Panc1 (cell line): ENCODE results near the gene USB1. TPM values are rescaled to one million over a fixed set of nuclear protein-coding genes. Genes with fewer than 3 reads are reported as not detected.

Source experiments
- ATAC-seq: fragments of 200-7000 bp; cut with Tn5 transposase; 2 replicates; pipeline ENCODE4 v1.9.1; 2020; ENCODE audit warnings: mild to moderate bottlenecking, moderate library complexity
- BruUV-seq: library from RNA; stranded (reverse); fragments of 400-500 nt; replicated peaks from 2 replicates; lab custom pipeline; 2021; lab: Mats Ljungman, UMichigan
- CTCF ChIA-PET: fragments of 300-600 bp; sonication (Branson Sonifier 250); formaldehyde crosslinking; loops from one replicate; lab custom pipeline; 2022; ENCODE audit warnings: antibody characterized with exemption; lab: Charles Lee
- POLR2A ChIA-PET: fragments of 300-600 bp; sonication (Branson Sonifier 250); formaldehyde crosslinking; loops from one replicate; lab custom pipeline; 2022; ENCODE audit warnings: antibody characterized with exemption; lab: Charles Lee
- DNase-seq: peaks from one replicate; pipeline ENCODE4 v3.0.0-alpha.2; 2010; ENCODE audit warnings: low read depth, low spot score
- H3K27ac ChIP-seq: 2 replicates; pipeline ENCODE4 v1.5.1; 2011; ENCODE audit warnings: mild to moderate bottlenecking, low read length, inconsistent platforms
- H3K27me3 ChIP-seq: fragments of 200-500 bp; sonication (Bioruptor generic); 2 replicates; pipeline ENCODE4 v1.6.0; 2014; ENCODE audit warnings: low read length, inconsistent platforms; ENCODE audit not compliant: control insufficient read depth, insufficient read depth
- H3K36me3 ChIP-seq: fragments of 200-500 bp; sonication (Bioruptor generic); 2 replicates; pipeline ENCODE4 v1.5.1; 2014; ENCODE audit warnings: inconsistent platforms, mild to moderate bottlenecking, low read length, moderate library complexity; ENCODE audit not compliant: control insufficient read depth, insufficient read depth
- H3K4me1 ChIP-seq: 2 replicates; pipeline ENCODE4 v1.5.1; 2011; ENCODE audit warnings: inconsistent platforms, mild to moderate bottlenecking, low read length, moderate library complexity; ENCODE audit not compliant: control insufficient read depth, insufficient read depth
- H3K4me3 ChIP-seq, 2 experiments: 2 replicates each; pipeline ENCODE4 v1.5.1; 2011 to 2012; ENCODE audit warnings: low read depth in 2 of 2, low read length in 2 of 2, mild to moderate bottlenecking in 2 of 2, inconsistent platforms in 1 of 2, moderate library complexity in 1 of 2
- H3K9me3 ChIP-seq: fragments of 200-500 bp; sonication (Bioruptor generic); 2 replicates; pipeline ENCODE4 v1.5.1; 2014; ENCODE audit warnings: low read depth, mild to moderate bottlenecking, inconsistent platforms, low read length, moderate library complexity; ENCODE audit not compliant: control insufficient read depth, insufficient read depth
- POLR2AphosphoS5 ChIP-seq: IDR thresholded peaks from 2 replicates; pipeline ENCODE4 v1.6.1; 2012; ENCODE audit warnings: mild to moderate bottlenecking, low read depth, low read length, moderate library complexity
- SIN3A ChIP-seq: IDR thresholded peaks from 2 replicates; pipeline ENCODE4 v1.6.1; 2012; ENCODE audit warnings: low read depth, mild to moderate bottlenecking, low read length, moderate library complexity, borderline replicate concordance; ENCODE audit not compliant: insufficient read depth
- TCF7L2 ChIP-seq: IDR thresholded peaks from 2 replicates; pipeline ENCODE4 v1.6.1; 2011; ENCODE audit warnings: mild to moderate bottlenecking, low read depth, low read length, inconsistent platforms
- in situ Hi-C: cut with HindIII; loops from 2 replicates; pipeline ENCODE4 v1.10.0; 2016; ENCODE audit warnings: low sequenced_read_pairs, low pct_unique_long_range_greater_than_20kb
- intact Hi-C: fragments of 100-400 bp; cut with micrococcal nuclease; formaldehyde crosslinking; loops from one replicate; pipeline ENCODE4 v1.10.0; 2022; ENCODE audit not compliant: unreplicated experiment
- total RNA-seq: library from RNA; stranded (reverse); gene quantifications from one replicate; pipeline ENCODE4 v1.2.1, GENCODE V29; 2021; ENCODE audit not compliant: unreplicated experiment
- TF ChIP-seq, protein P1 (sequence below), 2 experiments: IDR thresholded peaks; 2 replicates each; pipeline ENCODE4 v1.6.1; 2011 to 2012; ENCODE audit warnings: low read depth in 2 of 2, control low read depth in 1 of 2, low read length in 1 of 2, mild to moderate bottlenecking in 1 of 2, moderate library complexity in 1 of 2; ENCODE audit not compliant: insufficient read depth in 1 of 2
- TF ChIP-seq, protein P2 (sequence below): fragments of 450-650 bp; IDR thresholded peaks from 2 replicates; pipeline ENCODE4 v1.5.1; 2017; ENCODE audit warnings: mild to moderate bottlenecking

USB1 gene
- total RNA-seq, 1 experiment from 2014 or later: 58.2 TPM

DNA sequence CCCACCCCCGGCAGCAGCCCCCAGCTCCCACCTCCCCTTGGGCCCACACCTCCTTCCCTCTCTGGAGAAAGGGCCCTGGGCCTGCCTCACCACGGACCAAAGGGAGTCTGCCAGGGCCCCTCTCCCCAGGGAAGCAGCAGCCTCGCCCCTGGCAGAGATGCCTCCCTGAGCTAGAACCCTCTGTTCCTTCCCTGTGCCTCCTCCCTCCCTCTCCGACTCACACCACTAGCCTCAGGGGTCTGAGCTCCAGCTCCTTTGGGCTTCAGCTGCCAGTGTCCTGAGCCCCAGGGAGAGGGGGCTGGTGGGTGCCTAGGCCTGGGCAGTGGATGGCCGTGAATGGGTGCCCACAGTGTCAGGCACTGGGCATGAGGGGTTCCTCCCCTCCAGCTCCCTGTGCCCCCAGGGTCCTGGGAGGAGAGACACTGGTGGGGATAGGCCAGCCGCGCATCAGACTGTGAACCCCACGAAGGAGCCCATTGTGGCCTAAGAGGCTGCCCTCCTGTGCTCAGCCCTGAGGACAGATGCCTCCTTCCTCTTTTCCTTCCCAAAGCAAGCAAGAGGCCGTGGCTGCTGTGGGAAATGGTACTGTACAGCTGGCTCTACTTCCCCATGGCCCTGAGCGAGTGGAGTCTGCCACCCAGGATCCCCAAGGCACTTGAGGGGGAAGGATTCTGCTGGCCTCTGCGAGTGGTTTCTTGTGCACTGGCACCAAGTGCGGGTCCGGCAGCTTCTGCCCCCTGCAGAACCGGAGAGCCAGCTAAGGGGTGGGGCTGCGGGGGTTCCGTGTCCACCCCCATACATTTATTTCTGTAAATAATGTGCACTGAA is 45.1 kb downstream of the USB1 start:
- Histone ChIP-seq H3K27me3 (no peaks in the 10 kb centered on the region), H3K9me3 (no peaks in the 10 kb centered on the region), H3K27ac (no peak overlapping the region), H3K36me3 (no peaks in the 10 kb centered on the region), H3K4me1 (no peaks in the 10 kb centered on the region; the same call in 1 of the 2 replicates), H3K4me3 (no peak overlapping the region)
- ATAC-seq (no peak), DNase-seq (no peak)
- ChIA-PET CTCF (no interaction called here), POLR2A (no interaction called here)
- intact Hi-C loops (no loop called here), in situ Hi-C loops (no loop called here)
- TF ChIP-seq POLR2AphosphoS5 (no peak), SIN3A (no peak), TCF7L2 (no peak)
- TF ChIP-seq, protein P1, sequence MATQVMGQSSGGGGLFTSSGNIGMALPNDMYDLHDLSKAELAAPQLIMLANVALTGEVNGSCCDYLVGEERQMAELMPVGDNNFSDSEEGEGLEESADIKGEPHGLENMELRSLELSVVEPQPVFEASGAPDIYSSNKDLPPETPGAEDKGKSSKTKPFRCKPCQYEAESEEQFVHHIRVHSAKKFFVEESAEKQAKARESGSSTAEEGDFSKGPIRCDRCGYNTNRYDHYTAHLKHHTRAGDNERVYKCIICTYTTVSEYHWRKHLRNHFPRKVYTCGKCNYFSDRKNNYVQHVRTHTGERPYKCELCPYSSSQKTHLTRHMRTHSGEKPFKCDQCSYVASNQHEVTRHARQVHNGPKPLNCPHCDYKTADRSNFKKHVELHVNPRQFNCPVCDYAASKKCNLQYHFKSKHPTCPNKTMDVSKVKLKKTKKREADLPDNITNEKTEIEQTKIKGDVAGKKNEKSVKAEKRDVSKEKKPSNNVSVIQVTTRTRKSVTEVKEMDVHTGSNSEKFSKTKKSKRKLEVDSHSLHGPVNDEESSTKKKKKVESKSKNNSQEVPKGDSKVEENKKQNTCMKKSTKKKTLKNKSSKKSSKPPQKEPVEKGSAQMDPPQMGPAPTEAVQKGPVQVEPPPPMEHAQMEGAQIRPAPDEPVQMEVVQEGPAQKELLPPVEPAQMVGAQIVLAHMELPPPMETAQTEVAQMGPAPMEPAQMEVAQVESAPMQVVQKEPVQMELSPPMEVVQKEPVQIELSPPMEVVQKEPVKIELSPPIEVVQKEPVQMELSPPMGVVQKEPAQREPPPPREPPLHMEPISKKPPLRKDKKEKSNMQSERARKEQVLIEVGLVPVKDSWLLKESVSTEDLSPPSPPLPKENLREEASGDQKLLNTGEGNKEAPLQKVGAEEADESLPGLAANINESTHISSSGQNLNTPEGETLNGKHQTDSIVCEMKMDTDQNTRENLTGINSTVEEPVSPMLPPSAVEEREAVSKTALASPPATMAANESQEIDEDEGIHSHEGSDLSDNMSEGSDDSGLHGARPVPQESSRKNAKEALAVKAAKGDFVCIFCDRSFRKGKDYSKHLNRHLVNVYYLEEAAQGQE (IDR thresholded peaks at IDR 0.05; ENCODE audit: insufficient read depth in 1 of 2, low read depth in 2 of 2, low read length in 1 of 2): no peak
- TF ChIP-seq, protein P2, sequence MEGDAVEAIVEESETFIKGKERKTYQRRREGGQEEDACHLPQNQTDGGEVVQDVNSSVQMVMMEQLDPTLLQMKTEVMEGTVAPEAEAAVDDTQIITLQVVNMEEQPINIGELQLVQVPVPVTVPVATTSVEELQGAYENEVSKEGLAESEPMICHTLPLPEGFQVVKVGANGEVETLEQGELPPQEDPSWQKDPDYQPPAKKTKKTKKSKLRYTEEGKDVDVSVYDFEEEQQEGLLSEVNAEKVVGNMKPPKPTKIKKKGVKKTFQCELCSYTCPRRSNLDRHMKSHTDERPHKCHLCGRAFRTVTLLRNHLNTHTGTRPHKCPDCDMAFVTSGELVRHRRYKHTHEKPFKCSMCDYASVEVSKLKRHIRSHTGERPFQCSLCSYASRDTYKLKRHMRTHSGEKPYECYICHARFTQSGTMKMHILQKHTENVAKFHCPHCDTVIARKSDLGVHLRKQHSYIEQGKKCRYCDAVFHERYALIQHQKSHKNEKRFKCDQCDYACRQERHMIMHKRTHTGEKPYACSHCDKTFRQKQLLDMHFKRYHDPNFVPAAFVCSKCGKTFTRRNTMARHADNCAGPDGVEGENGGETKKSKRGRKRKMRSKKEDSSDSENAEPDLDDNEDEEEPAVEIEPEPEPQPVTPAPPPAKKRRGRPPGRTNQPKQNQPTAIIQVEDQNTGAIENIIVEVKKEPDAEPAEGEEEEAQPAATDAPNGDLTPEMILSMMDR: no peak
- no TSS peak for BruUV-seq

DNA sequence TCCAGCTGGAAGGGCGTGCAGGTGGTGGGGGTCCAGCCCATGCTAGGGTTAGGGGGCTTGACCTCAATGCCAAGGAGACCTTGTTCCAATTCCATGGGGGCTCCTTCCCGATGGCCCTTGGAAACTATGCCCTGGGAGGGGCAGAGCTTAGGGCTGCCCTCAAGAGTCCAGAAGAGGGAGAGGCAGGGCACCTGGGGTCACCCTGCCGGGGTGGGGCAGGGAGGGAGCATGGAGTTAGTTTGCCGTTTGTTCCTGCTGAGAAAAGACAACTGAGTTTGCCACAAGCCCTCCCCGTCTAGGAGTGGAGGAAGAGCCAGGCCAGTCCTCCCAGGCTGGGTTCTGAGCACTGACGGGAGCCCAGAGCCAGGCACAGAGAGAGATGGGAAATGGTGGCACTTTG is 45.7 kb downstream of the USB1 start:
- ChIA-PET CTCF (no interaction called here), POLR2A (no interaction called here)
- no TSS peak for BruUV-seq
- Histone ChIP-seq H3K27ac (no peak overlapping the region), H3K4me1 (no peaks in the 10 kb centered on the region; the same call in 1 of the 2 replicates), H3K4me3 (no peak overlapping the region), H3K27me3 (no peaks in the 10 kb centered on the region), H3K9me3 (no peaks in the 10 kb centered on the region), H3K36me3 (no peaks in the 10 kb centered on the region)
- in situ Hi-C loops: no loop called here
- no peak for DNase-seq
- TF ChIP-seq POLR2AphosphoS5 (no peak), TCF7L2 (no peak), SIN3A (no peak)
- TF ChIP-seq, protein P1 (IDR thresholded peaks at IDR 0.05; ENCODE audit: insufficient read depth in 1 of 2, low read depth in 2 of 2, low read length in 1 of 2): no peak
- TF ChIP-seq, protein P2: no peak
- intact Hi-C loops: no loop called here
- no peak for ATAC-seq
